CD4-positive, alpha-beta memory T cell (primary cell): ENCODE measurements around the gene TTC32. TPM values are rescaled to one million over a fixed set of nuclear protein-coding genes. Genes with fewer than 3 reads are reported as not detected.
A peak's percentile ranks its signal among the peaks of the same experiment; 100 is the strongest.

Source experiments
- CTCF ChIA-PET: fragments of 350-600 bp; sonication (Branson Sonifier 250); formaldehyde crosslinking; loops from one replicate; lab custom pipeline; 2021; ENCODE audit warnings: inconsistent platforms; ENCODE audit not compliant: partially characterized antibody; lab: Charles Lee
- POLR2A ChIA-PET: fragments of 350-600 bp; sonication (Branson Sonifier 250); formaldehyde crosslinking; loops from one replicate; lab custom pipeline; 2021; ENCODE audit not compliant: partially characterized antibody; lab: Charles Lee
- DNase-seq, 5 donors: peaks; one replicate each; pipeline versions ENCODE4 v3.0.0 to v3.0.0-alpha.2; 2020 to 2022; ENCODE audit warnings: mixed read lengths in 1 of 5
- H3K27ac ChIP-seq: one replicate; pipeline ENCODE4 v1.7.0; 2013; ENCODE audit warnings: low read depth, low read length
- H3K27me3 ChIP-seq: 2 replicates; pipeline ENCODE4 v1.7.0; 2013; ENCODE audit warnings: mild to moderate bottlenecking, low read length, moderate library complexity; ENCODE audit not compliant: insufficient read depth
- H3K36me3 ChIP-seq: 2 replicates; pipeline ENCODE4 v1.7.0; 2013; ENCODE audit warnings: mild to moderate bottlenecking, low read length, moderate library complexity; ENCODE audit not compliant: insufficient read depth
- H3K4me1 ChIP-seq: 2 replicates; pipeline ENCODE4 v1.7.0; 2013; ENCODE audit warnings: mild to moderate bottlenecking, low read length, moderate library complexity; ENCODE audit not compliant: insufficient read depth
- H3K4me3 ChIP-seq, 2 donors: one replicate each; pipeline ENCODE4 v1.7.0; 2013; ENCODE audit warnings: low read length in 2 of 2, mild to moderate bottlenecking in 1 of 2
- H3K9me3 ChIP-seq, 2 donors: one replicate each; pipeline ENCODE4 v1.7.0; 2013; ENCODE audit warnings: low read length in 2 of 2, control low read depth in 1 of 2; ENCODE audit not compliant: control insufficient read depth in 1 of 2
- H3K27ac Mint-ChIP-seq, 7 donors: one replicate each; pipeline ENCODE4 v1.8.0; 2020 to 2021; ENCODE audit warnings: mixed read lengths in 7 of 7, mild to moderate bottlenecking in 6 of 7, inconsistent platforms in 3 of 7, moderate library complexity in 3 of 7
- H3K27me3 Mint-ChIP-seq, 2 donors: one replicate each; pipeline ENCODE4 v1.8.0; 2020 to 2021; ENCODE audit warnings: mixed read lengths in 2 of 2
- H3K36me3 Mint-ChIP-seq, 2 donors: one replicate each; pipeline ENCODE4 v1.8.0; 2020 to 2021; ENCODE audit warnings: mixed read lengths in 2 of 2, inconsistent platforms in 1 of 2, mild to moderate bottlenecking in 1 of 2
- H3K4me1 Mint-ChIP-seq, 4 donors: one replicate each; pipeline ENCODE4 v1.8.0; 2020 to 2021; ENCODE audit warnings: mixed read lengths in 4 of 4, mild to moderate bottlenecking in 1 of 4
- H3K4me3 Mint-ChIP-seq, 8 donors: one replicate each; pipeline ENCODE4 v1.8.0; 2020 to 2021; ENCODE audit warnings: mixed read lengths in 8 of 8, mild to moderate bottlenecking in 7 of 8, moderate library complexity in 6 of 8, inconsistent platforms in 3 of 8
- H3K9me3 Mint-ChIP-seq, 8 donors: one replicate each; pipeline ENCODE4 v1.8.0; 2020 to 2021; ENCODE audit warnings: mixed read lengths in 8 of 8, mild to moderate bottlenecking in 5 of 8, inconsistent platforms in 3 of 8, moderate library complexity in 1 of 8
- intact Hi-C: fragments of 100-400 bp; cut with micrococcal nuclease; formaldehyde crosslinking; loops from one replicate; pipeline ENCODE4 v1.15.1; 2023
- polyA plus RNA-seq, 2 donors: library from polyadenylated mRNA; unstranded; fragments of 300-500 nt; fragmentation: Illumina TruSeq; gene quantifications; one replicate each; pipeline ENCODE4 v1.2.3, GENCODE V29; 2021
- total RNA-seq, 2 experiments: library from RNA; stranded (reverse); gene quantifications; one replicate each; pipeline ENCODE4 v1.2.3, GENCODE V29; 2021

Gene TTC32
- total and polyA plus RNA-seq, 4 experiments from 2014 or later = 24.3 to 48.7 (median 39.3) TPM

DNA sequence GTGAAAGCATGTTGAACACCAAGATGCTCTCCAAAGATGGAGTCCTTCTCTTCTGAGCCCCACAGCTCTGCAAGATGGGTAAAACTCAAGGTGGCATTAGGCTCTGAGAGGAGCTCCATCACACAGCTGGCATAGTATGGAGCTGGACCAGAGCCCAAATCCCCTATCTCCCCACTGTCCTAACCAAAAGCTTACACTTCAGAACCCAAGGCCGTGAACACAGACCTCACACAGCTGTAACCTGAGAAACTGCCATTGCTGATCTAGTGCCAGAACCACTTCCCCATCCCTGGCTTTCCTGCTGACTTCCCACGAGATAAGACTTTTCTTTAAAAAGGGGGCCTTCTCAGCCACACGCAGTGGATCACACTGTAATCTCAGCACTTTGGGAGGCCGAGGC lies 25.0 kb downstream of the TTC32 start:
- H3K27ac Mint-ChIP-seq = no peak overlapping the region
- intact Hi-C loops = no loop called here

DNA sequence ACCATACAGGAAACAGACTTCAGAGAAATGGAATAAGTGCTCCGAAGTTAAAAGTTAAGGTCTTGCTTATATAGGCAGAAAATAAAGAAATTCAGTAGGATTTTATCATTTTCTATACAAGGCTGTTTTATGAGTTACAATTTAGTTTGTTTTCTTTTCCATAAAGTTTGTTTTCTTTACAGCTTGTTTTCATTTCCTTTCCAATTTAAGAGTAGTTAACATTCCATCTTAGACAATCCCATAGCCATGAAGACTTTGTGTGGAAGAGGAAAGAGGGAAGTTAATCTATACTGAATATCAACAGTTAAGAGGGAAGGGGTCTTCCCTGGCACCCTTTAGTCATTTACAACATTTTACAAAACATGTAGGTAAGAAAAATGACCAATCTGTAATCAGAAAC lies 26.5 kb downstream of the TTC32 start:
- intact Hi-C loops = no loop called here
- CTCF ChIA-PET = interaction anchor here (0.8 to 1.5 kb wide), 2 partner anchors 9 to 11 kb away, joined by 3 to 4 read pairs; no protein-coding TSS in a partner anchor

More for the DNA sequence above, 25.0 kb downstream of the TTC32 start:
- no peaks in the 10 kb centered on the region for H3K27me3 ChIP-seq
- POLR2A ChIA-PET = interaction anchor here (1.4 kb wide), 1 partner anchor 25 kb away, joined by 3 read pairs; the partner anchor contains the start of gene TTC32
- no peaks in the 10 kb centered on the region for H3K9me3 ChIP-seq
- H3K4me1 ChIP-seq = no peaks in the 10 kb centered on the region
- CTCF ChIA-PET = no interaction called here
- DNase-seq = no peak
- Mint-ChIP-seq H3K27me3 (no peaks in the 10 kb centered on the region), H3K36me3 (peaks cover 21 to 24% of the 10 kb centered on the region in 2 donors), H3K4me1 (peaks cover 0 to 5% (median under 1%) of the 10 kb centered on the region in 4 donors), H3K9me3 (no peaks in the 10 kb centered on the region), H3K4me3 (no peak overlapping the region)
- no peak overlapping the region for H3K4me3 ChIP-seq
- H3K36me3 ChIP-seq = peaks cover 15% of the 10 kb centered on the region
- H3K27ac ChIP-seq = no peak overlapping the region

DNA sequence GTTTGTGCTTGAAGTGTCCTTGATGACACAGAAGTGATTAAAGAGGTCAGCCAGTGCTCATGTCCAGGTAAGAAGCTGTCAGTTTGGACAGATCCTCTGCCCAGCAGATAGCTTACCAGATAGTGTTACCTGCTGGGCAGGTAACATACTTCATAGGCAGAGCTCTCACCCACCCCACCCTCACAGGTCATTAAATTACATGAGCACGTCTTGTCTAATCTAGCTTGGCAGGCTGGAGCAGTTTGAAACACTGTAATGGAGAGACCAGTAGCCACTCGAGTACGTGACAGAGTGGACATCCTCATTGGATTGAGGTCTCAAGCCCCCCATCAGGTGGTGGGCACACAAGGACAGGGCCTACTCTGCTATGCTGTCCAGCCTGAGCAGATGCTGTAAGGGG lies 27.1 kb downstream of the TTC32 start:
- H3K9me3 ChIP-seq = no peaks in the 10 kb centered on the region
- Mint-ChIP-seq H3K4me1 (peaks cover 7 to 12% (median 10%) of the 10 kb centered on the region in 4 donors), H3K36me3 (peaks cover 28 to 30% of the 10 kb centered on the region in 2 donors), H3K27ac (peak overlapping the region in 1 of 7 donors; percentile 31), H3K27me3 (no peaks in the 10 kb centered on the region), H3K4me3 (no peak overlapping the region), H3K9me3 (no peaks in the 10 kb centered on the region)
- intact Hi-C loops = no loop called here
- ChIA-PET POLR2A (no interaction called here), CTCF (interaction anchor here (0.8 to 1.5 kb wide), 2 partner anchors 10 to 11 kb away, joined by 3 to 4 read pairs; no protein-coding TSS in a partner anchor)
- DNase-seq = no peak
- peaks cover 15% of the 10 kb centered on the region for H3K36me3 ChIP-seq
- no peak overlapping the region for H3K27ac ChIP-seq
- no peaks in the 10 kb centered on the region for H3K27me3 ChIP-seq
- H3K4me1 ChIP-seq = peaks cover 5% of the 10 kb centered on the region
- no peak overlapping the region for H3K4me3 ChIP-seq

More for the DNA sequence above, 26.5 kb downstream of the TTC32 start:
- Mint-ChIP-seq H3K27me3 (no peaks in the 10 kb centered on the region), H3K27ac (no peak overlapping the region), H3K4me1 (peaks cover 1 to 7% (median 5%) of the 10 kb centered on the region in 4 donors), H3K9me3 (no peaks in the 10 kb centered on the region), H3K36me3 (peaks cover 27 to 30% of the 10 kb centered on the region in 2 donors), H3K4me3 (no peak overlapping the region)
- H3K27me3 ChIP-seq = no peaks in the 10 kb centered on the region
- no peak overlapping the region for H3K27ac ChIP-seq
- peaks cover 15% of the 10 kb centered on the region for H3K36me3 ChIP-seq
- POLR2A ChIA-PET = interaction anchor here (1.4 kb wide), 1 partner anchor 26 kb away, joined by 3 read pairs; the partner anchor contains the start of gene TTC32
- no peak for DNase-seq
- no peak overlapping the region for H3K4me3 ChIP-seq
- no peaks in the 10 kb centered on the region for H3K4me1 ChIP-seq
- no peaks in the 10 kb centered on the region for H3K9me3 ChIP-seq

DNA sequence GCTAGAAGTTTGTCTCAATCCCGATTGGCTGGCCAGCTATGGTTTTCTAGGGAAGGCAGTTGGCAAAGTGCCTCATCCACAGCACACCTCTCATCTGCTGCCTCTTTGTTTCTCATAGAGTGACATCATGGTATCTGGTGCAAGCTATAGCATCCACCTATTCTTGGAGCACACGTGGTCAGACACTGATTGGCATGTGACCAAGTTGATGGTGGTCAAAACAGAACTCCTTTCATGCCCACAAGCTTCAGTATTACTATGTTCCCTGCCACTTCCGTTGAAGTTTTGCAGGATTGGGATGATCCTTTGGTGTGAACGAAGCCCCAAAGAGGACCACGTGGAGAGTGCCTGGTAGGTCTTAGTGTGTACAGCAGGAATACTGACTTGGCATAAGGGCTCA lies 28.8 kb downstream of the TTC32 start:
- H3K36me3 Mint-ChIP-seq = peaks cover 23 to 32% of the 10 kb centered on the region in 2 donors
- peak overlapping the region in 1 of 7 donors; percentile 12 for H3K27ac Mint-ChIP-seq
- H3K36me3 ChIP-seq = peaks cover 15% of the 10 kb centered on the region
- no peak overlapping the region for H3K4me3 ChIP-seq
- CTCF ChIA-PET = interaction anchor here (1.4 to 2.0 kb wide), 3 partner anchors 9 to 27 kb away, joined by 4 to 10 read pairs (median 6); no protein-coding TSS in a partner anchor
- H3K9me3 Mint-ChIP-seq = no peaks in the 10 kb centered on the region
- DNase-seq = no peak
- POLR2A ChIA-PET = interaction anchor here (1.0 to 1.6 kb wide), 3 partner anchors 27 to 1313 kb away, joined by 3 to 5 read pairs (median 4); partner anchors contain the start of gene RDH14
- peaks cover 14 to 28% (median 22%) of the 10 kb centered on the region in 4 donors for H3K4me1 Mint-ChIP-seq
- H3K27me3 ChIP-seq = no peaks in the 10 kb centered on the region
- intact Hi-C loops = no loop called here
- no peaks in the 10 kb centered on the region for H3K27me3 Mint-ChIP-seq
- H3K4me1 ChIP-seq = peaks cover 18% of the 10 kb centered on the region
- H3K9me3 ChIP-seq = no peaks in the 10 kb centered on the region
- no peak overlapping the region for H3K27ac ChIP-seq
- no peak overlapping the region for H3K4me3 Mint-ChIP-seq

DNA sequence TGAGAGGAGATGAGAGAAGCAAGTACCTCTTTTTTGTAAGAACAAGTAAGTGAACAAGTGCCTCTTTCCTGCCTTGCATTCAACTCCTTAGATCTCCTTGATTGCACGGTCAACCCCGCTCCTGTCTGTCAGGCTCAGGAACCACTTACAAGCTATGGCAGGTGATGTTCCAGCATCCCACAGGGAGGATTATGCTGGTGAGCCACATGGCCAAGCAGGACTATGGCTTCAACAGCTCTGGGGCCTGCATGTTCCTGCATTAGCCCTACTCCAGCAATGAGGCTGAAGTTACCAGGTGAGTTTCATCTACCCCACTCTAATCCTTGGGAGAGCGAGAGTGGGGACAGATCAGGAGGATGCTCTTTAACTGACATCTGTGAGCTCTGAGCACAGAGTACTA lies 29.5 kb downstream of the TTC32 start:
- H3K27me3 ChIP-seq = no peaks in the 10 kb centered on the region
- H3K27me3 Mint-ChIP-seq = no peaks in the 10 kb centered on the region
- ChIA-PET CTCF (interaction anchor here (1.4 to 2.0 kb wide), 3 partner anchors 8 to 28 kb away, joined by 4 to 10 read pairs (median 6); no protein-coding TSS in a partner anchor), POLR2A (interaction anchor here (1.0 to 1.6 kb wide), 3 partner anchors 28 to 1312 kb away, joined by 3 to 5 read pairs (median 4); partner anchors contain the start of gene RDH14)
- peak overlapping the region in 2 of 7 donors; percentile 25 to 28 for H3K27ac Mint-ChIP-seq
- H3K4me3 Mint-ChIP-seq = no peak overlapping the region
- H3K9me3 ChIP-seq = no peaks in the 10 kb centered on the region
- no peak for DNase-seq
- no peak overlapping the region for H3K27ac ChIP-seq
- H3K4me1 Mint-ChIP-seq = peaks cover 14 to 35% (median 27%) of the 10 kb centered on the region in 4 donors
- peaks cover 23 to 32% of the 10 kb centered on the region in 2 donors for H3K36me3 Mint-ChIP-seq
- peaks cover 20% of the 10 kb centered on the region for H3K4me1 ChIP-seq
- peaks cover 15% of the 10 kb centered on the region for H3K36me3 ChIP-seq
- H3K4me3 ChIP-seq = no peak overlapping the region
- intact Hi-C loops = no loop called here
- H3K9me3 Mint-ChIP-seq = no peaks in the 10 kb centered on the region

DNA sequence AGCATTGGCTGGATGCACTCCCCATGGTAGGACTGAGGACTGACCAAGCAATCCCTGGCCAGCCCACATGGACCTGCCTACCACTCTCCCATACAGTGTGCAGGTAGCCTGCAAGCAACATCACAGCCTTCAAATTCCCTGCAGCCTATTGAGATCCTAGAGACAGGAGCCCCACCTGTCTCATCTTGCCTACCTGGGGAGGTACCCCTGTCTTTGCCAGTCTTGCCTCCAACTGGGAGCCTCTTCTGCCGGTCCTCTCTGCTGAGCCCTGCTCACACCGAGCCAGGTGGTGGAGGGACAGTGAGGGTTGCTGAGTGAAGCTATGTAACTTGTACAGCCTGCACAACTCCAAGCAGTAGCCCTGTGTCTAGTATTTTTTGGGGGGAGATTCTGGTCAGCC lies 29.9 kb downstream of the TTC32 start:
- ChIA-PET POLR2A (interaction anchor here (1.3 to 1.6 kb wide), 3 partner anchors 28 to 1312 kb away, joined by 4 to 5 read pairs (median 4); partner anchors contain the start of genes RDH14 and TTC32), CTCF (interaction anchor here (2.0 kb wide), 1 partner anchor 10 kb away, joined by 10 read pairs; no protein-coding TSS in a partner anchor)
- no peaks in the 10 kb centered on the region for H3K9me3 ChIP-seq
- Mint-ChIP-seq H3K36me3 (peaks cover 22 to 32% of the 10 kb centered on the region in 2 donors), H3K4me3 (no peak overlapping the region), H3K9me3 (no peaks in the 10 kb centered on the region), H3K4me1 (peaks cover 14 to 35% (median 27%) of the 10 kb centered on the region in 4 donors), H3K27me3 (no peaks in the 10 kb centered on the region), H3K27ac (peak overlapping the region in 3 of 7 donors; percentile 24 to 28 (median 25))
- H3K4me1 ChIP-seq = peaks cover 20% of the 10 kb centered on the region
- H3K36me3 ChIP-seq = peaks cover 15% of the 10 kb centered on the region
- H3K27me3 ChIP-seq = no peaks in the 10 kb centered on the region
- intact Hi-C loops = no loop called here
- no peak overlapping the region for H3K4me3 ChIP-seq
- H3K27ac ChIP-seq = no peak overlapping the region
- no peak for DNase-seq

DNA sequence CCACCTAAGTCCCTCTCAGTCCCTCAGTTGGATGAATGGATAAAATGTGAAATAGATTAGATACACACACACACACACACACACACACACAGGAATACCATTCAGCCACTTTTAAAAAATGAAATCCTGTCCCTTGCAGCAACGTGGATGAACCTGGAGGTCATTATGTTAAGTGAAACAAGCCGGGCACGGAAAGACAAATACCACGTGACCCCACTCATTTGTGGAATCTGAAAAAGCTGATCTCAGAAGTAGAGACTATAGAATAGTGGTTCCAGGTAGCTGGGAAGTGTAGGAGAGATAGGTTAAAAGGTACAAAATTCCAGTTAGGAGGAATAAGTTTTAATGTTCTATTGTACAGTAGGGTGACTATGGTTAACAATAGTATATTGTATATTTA lies 31.0 kb downstream of the TTC32 start:
- Histone ChIP-seq H3K36me3 (peaks cover 11% of the 10 kb centered on the region), H3K27ac (no peak overlapping the region), H3K4me3 (no peak overlapping the region), H3K27me3 (no peaks in the 10 kb centered on the region), H3K4me1 (peaks cover 20% of the 10 kb centered on the region), H3K9me3 (no peaks in the 10 kb centered on the region)
- intact Hi-C loops = no loop called here
- H3K27me3 Mint-ChIP-seq = no peaks in the 10 kb centered on the region
- CTCF ChIA-PET = no interaction called here
- peak overlapping the region in 4 of 7 donors; percentile 2 to 97 (median 72) for H3K27ac Mint-ChIP-seq
- peaks cover 16 to 24% of the 10 kb centered on the region in 2 donors for H3K36me3 Mint-ChIP-seq
- POLR2A ChIA-PET = interaction anchor here (1.3 kb wide), 1 partner anchor 31 kb away, joined by 4 read pairs; the partner anchor contains the start of gene TTC32
- DNase-seq = no peak
- H3K9me3 Mint-ChIP-seq = no peaks in the 10 kb centered on the region
- H3K4me1 Mint-ChIP-seq = peaks cover 14 to 35% (median 27%) of the 10 kb centered on the region in 4 donors
- H3K4me3 Mint-ChIP-seq = peak overlapping the region in 1 of 8 donors; percentile 99
